OCI-M2 (cell line): ENCODE data around the gene LIF.

ENCODE experiments used
- DNase-seq: peaks from one replicate; lab custom pipeline; 2025; ENCODE audit not compliant: unreplicated experiment; lab: John Stamatoyannopoulos, UW

The LIF gene

DNA sequence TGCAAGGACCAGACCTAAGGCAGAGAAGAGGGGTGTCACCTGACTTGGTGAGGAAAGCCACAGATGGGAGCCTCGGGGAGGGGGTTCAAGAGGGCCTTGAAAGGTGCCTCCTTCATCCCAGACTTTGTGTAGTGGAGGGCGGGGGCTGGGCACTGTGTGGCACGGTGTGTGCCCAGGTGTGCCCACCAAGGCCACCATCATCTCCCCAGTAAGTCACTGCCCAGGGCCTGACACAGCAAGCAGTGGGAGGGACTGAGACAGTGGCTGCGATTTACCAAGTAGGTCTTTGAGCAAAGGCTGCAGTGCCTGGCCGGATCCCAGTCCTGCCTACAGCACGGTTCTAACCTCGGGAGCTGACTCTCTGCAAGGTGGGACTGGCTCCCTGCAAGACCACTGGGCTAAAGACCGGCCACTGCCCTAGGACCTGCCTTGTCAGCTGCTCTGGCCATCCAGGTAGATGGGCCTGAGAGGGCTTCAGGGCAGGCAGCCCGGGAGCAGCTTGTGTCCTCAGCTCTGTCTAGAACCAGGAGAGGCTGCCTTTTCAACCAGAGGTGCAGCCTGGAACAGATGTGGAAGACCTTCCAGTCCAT, 18.7 kb upstream of the LIF start:
- DNase-seq: no peak

GRCh38 chr22:30263883-30264282, 17.3 kb upstream of the LIF start:
- no peak for DNase-seq

DNA sequence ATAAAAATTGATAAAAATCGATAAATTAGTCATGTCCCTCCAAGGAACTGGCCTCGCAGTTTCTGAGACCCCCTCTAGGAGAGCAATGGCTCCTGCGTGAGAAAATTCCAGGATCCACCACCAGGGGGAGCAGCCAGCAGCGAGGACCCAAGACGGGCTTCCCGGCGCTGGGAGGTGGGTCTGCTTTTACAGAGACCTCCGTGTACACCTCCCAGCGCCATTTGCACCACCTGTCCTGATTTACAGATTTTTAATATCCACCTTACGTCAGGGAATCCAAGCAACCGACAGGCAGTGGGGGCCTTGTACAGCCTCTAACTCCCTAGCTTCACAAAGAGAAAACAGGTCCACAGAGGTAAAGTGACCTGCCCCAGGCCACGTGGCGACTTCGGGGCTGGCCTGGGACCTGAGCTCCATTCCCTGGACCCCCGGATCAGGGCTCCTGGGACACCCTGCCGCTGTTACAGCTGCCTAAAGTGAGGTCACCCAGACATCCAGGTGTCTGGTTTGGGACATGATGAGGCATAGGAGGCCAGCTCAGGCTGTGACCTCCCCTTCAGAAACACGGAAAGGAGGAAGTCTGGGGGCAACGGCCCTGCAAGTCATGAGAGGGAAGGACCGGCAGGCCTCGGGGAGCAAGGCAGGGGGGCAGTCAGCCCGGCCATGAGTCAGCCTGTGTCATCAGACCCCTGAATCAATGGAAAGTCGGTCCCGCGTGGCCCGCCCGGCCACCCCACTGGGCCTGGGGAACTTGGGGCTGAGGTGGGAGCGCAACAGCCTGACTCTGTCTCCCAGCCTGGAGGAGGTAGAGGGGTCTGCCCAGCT, 16.6 kb upstream of the LIF start:
- DNase-seq: no peak

GRCh38 chr22:30262112-30262511, 15.6 kb upstream of the LIF start:
- no peak for DNase-seq

DNA sequence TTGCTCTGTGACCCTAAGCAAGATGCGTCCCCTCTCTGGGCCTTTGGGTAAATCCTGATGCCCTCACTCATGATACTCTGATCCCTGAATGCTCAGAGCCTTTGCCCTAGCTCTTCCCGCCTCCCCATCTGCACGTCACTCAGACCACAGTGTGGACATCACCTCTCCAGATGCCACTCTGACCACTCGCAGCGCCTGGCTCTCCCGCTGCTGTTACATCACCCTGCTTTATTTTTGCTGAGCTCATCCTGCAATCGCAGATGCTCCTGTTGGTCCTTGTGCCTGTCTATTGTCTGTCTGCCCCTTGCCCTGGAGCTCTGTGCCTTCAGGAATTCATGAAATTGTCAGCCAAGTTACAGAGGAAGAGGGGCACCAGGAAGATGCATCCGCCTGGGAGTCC, 14.6 kb upstream of the LIF start:
- no peak for DNase-seq

DNA sequence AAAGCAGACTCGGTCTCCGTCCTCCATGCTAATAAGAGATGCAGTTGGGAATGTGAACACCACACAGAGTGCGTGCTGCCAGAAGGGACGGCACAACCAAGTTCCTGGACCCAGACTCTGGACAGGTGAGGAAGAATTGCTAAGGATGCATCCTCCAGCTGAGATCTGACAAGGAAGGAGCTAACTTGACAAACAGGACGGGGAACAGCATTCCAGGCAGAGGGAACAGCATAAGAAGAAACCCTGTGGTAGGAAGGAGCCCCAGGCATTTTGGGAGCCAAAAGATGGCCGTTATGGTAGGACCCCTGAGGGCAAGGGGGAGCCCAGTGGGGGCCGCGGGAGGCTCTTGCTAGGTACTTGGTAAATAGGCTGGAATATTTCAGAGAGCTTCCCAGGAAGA, 14.1 kb upstream of the LIF start:
- DNase-seq: no peak

DNA sequence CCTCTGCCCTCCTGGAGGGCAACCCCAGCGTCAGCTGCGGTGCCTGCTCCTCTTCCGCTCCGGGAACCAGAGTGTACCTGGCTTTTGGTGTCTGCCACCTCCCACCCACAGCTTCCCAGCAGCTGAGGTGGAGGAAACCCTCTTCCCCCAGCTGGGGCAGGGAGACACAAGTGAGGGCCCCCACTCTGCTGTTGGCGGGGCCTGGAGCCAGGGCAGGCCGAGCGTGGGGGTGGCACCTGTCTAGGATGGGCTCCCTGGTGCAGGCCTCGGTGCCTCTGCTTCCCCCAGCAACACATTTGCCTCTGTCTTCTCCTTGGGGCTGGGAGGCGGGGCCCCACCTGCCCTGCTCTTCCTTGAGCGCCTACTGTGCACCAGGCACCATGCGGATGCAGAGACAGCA, 13.7 kb upstream of the LIF start:
- DNase-seq: no peak

DNA sequence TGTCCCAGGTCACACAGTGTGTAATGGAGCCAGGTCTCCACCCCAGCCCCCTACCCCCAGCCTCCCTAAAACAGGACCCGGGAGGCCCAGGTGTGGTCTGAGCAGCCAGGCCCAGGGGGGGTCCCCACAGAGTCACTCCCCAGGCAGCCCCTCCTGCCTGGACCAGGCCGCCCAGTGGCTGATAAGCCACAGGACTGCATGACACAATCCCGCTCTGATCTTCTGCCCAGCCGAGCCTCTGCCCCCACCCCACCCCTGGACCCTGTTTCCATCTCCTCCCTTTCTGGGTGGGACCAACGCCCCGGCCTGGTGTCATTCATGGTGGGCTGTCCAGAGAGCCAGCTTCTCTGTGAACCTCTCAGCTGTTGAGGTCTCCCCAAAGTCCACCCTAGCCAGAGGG, 7.8 kb upstream of the LIF start:
- DNase-seq: no peak

DNA sequence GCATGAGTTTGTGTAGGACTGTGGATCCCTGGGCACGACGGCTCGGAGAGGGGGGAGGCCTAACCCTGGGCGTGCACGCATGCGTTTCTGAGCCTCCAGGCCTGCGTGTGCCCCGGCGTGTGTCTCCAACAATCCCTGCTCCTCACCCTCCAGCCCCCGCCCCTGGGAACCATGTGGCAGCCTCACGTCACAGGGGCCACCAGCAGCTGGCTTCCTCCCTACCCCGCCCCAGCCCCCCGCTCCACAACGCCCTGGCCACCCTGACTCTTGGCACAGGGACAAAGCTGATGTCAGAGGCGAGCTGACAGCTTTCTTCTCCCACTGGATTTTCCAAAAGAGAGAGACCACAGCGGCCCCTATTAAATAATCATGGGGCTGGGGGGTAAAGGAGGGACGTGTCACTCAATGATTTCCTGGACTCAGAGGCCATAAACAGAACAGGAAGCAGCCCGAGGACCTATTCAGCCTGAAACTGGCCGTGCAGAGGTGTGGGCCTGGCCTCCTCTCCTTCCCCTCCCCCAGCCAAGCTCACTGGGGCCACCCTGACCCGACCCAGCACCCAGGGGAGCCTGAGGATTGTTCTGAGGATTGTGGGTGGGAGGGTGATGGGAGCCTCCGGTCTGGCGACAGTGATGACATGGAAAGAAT, 6.8 kb upstream of the LIF start:
- DNase-seq: no peak

DNA sequence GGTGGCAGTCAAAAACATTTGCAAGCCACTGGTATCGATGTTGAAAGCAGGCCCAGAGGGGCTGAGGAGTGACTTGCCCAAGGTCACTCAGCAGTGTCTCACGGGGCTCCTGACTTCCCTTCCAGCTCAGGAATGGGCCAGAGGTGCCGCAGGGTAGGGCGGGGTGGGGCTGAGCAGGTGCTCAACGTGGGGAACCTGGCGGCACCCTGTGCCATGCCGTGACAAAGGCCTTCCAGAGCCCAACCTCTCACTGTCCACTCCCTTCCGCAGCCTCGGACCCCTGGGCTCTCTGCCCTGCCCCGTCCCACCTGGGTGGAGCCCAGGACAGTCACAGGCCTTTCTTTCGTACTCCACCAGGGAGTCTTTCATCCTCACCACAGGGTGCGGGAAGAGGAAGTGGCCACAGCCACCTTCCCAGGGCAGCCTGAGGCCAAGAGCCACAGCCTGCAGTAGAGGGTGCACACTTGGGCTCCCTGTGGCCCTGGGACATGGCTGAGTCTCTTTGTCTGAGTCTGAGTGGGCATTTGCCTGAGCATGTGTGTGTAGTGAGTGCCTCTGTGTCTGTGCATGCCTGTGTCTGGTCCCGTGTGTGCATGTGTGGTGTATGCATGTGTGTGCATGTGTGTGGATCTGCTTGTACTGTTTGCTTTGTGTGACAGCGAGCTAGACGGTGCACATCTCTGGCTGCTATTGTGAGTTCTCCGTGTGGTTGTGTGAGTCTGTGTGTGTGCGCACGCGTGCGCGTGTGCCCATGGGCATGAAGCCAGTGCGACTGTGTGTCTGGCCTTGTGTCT, 6.0 kb upstream of the LIF start:
- DNase-seq: no peak

GRCh38 chr22:30251711-30252110, 5.2 kb upstream of the LIF start:
- no peak for DNase-seq

- DNase-seq: no peak
These were observed 4.2 kb upstream of the LIF start for GRCh38 chr22:30250661-30251267.

DNA sequence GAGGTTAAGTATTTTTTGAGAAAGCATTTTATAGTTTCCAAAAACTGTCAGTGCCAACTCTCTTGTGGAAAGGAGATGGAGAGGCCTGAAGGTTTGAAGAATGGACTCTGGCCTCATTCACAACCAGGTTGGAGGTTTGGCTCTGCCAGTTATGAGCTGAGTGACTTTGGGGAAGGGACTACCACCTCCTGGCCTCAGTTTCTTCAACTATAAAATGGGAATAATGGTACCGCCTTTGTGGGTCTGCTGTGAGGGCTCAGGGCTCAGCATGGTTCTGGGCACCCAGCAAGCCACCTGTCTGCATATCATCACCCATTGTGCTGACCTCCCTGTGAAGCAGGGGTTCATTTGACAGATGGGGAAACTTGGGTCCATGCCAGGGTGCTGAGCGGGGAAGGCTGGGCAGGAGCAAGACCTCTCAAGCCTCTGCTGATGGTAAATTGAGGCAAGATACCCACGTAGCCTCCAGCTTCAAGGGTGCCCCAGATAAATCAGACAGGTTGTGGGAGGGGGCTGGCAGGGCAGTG, 3.5 kb upstream of the LIF start:
- no peak for DNase-seq

DNA sequence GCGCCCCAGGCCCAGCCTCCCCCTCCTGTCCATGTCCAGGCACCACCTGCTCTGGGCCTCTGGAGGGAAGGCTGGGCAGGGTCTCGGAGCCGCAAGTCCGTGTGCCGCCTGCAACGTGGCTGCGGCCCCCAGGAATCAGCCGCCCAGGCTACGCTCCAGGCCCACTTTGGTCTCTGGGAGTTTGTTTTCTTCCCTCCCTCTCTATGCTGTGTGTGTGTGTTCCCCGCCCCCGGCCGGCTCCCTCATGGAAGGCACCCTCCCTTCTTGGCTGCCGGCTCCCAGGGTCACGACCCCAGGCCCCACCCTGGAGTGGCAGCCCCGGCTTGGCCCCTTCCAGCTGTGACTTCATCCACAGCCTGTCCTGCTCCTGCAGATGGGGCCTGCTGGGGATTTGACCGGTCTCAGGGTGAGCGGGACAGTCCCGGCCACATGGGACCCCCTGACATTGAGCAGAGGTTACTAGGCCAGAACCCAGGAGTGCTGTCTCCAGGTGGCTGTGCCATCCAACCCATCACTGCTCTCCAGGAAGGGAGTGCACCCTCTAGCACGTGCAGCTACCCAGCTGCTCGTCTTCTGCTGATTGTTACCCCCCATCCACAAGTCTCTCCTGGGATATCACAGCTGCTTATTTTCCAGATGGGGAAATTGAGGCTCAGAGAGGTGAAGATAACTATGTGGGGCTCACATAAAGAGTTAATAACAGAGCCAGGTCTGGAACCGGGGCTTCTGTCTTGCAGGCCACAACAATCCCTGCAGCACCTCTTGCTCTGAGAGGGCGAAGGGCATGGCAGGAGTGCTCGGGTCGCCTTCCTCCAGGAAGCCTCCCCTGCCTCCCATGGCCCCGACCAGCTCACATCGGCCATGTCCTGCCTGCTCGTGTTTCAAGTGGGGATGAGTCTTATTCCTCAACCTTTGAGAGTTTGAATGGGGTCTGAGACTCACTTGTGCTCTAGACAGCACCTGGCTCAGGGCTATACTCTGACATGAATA, 2.8 kb upstream of the LIF start:
- no peak for DNase-seq

- no peak for DNase-seq
These were observed 1.9 kb upstream of the LIF start for GRCh38 chr22:30248484-30248883.

DNA sequence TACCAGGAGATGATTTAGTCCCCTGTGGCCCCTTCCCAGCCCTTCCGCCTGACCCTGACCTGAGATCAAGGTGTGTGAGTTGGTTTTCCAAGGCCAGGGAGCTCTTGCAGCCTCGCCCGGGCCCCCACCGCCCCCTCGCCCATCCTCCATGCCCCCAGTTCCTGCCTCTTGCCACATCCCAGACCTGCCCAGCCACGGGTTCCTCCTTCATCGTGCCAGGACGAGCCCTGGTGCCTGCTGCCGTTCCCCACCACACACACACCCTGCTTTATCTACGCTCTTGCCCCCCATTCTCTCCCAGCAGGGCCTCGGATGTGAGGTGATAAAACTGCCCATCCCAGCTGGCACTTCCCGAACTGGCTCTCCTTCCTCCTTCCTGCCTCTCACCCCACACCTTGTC, 1.4 kb upstream of the LIF start:
- no peak for DNase-seq

- no peak for DNase-seq
These were observed 1.0 kb upstream of the LIF start for GRCh38 chr22:30247561-30247960.

DNA sequence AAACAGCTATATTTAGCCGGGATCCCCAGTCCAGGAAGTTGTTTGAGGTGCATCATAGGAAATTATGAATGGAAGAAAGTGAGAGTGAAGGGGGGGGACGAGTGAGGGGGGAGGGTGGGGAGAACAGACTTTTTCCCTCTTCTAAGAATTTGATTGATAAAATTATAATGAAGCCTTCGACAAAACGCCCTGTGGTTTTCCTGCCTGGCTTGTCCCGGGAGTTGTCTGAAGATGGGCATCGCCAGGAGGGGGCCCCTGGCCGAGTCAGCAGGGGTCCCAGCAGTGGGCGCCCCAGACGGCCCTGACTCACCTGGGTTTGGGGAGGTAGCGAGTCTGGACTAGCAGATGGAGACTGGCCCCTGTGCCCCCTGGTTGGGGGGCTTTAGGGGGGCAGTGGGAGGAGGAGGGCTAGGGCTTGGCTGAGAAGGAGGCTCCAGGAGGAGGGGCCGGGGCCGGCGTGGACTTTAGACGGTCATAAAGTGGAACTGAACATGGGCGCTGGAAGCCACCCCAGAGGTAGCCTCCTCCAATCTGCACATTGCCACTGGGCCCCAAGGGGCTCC, 336 bp upstream of the LIF start:
- no peak for DNase-seq

- no peak for DNase-seq
These were observed 1.2 kb downstream of the LIF start for GRCh38 chr22:30245181-30245984.
